Fibroblast of skin of left biceps (primary cell): ENCODE data around the gene PRAMEF14.
"Not testable (repeated sequence)": the region's sequence is repeated elsewhere in the genome, so short reads cannot be mapped to it uniquely, and the experiment has no call there.

Experiments
- DNase-seq, 2 experiments: peaks; one replicate each; pipeline ENCODE4 v3.0.0-alpha.2; 2013; ENCODE audit warnings: low read depth in 2 of 2

Gene PRAMEF14, protein sequence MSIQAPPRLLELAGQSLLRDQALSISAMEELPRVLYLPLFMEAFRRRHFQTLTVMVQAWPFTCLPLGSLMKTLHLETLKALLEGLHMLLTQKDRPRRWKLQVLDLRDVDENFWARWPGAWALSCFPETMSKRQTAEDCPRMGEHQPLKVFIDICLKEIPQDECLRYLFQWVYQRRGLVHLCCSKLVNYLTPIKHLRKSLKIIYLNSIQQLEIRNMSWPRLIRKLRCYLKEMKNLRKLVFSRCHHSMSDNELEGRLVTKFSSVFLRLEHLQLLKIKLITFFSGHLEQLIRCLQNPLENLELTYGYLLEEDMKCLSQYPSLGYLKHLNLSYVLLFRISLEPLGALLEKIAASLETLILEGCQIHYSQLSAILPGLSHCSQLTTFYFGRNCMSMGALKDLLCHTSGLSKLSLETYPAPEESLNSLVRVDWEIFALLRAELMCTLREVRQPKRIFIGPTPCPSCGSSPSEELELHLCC

DNA sequence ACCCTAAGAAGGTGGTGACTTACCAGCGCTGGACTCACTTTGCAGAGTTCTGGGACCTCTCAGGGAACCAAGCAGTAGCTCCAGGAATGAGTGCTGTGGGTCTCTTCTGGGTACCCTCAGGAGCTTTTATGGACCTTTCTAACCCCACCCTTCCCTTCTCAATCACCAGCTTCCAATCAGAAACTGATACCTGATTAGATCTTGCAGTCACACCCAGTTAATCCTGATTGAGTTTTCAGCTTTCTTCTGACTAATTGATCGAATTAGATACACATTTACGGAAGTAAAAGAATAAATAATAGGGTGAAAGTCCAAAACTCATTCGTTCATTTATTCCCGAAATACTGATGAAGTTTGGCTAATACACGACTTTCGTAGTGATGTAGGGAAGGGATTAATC is at the start of gene PRAMEF14:
Gene PRAMEF14 (minus strand): TSS at position 101 of the 400 bp plus-strand sequence. CDS start 1,820 bp downstream, outside the sequence.
- not testable (repeated sequence) for DNase-seq

DNA sequence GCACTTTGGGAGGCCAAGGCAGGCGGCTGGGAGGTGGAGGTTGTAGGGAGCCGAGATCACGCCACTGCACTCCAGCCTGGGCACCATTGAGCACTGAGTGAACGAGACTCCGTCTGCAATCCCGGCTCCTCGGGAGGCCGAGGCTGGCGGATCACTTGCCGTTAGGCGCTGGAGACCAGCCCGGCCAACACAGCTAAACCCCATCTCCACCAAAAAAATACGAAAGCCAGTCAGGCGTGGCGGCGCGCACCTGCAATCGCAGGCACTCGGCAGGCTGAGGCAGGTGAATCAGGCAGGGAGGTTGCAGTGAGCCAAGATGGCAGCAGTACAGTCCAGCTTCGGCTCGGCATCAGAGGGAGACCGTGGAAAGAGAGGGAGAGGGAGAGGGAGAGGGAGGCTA is 48.4 kb upstream of the PRAMEF14 start:
- not testable (repeated sequence) for DNase-seq

DNA sequence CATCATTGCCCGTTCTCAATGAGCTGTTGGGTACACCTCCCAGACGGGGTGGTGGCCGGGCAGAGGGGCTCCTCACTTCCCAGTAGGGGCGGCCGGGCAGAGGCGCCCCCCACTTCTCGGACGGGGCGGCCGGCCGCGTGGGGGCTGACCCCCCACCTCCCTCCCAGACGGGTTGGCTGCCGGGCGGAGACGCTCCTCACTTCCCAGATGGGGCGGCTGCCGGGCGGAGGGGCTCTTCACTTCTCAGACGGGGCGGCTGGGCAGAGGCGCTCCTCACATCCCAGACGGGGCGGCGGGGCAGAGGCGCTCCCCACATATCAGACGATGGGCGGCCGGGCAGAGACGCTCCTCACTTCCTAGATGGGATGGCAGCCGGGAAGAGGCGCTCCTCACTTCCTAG is 47.8 kb upstream of the PRAMEF14 start:
- not testable (repeated sequence) for DNase-seq

DNA sequence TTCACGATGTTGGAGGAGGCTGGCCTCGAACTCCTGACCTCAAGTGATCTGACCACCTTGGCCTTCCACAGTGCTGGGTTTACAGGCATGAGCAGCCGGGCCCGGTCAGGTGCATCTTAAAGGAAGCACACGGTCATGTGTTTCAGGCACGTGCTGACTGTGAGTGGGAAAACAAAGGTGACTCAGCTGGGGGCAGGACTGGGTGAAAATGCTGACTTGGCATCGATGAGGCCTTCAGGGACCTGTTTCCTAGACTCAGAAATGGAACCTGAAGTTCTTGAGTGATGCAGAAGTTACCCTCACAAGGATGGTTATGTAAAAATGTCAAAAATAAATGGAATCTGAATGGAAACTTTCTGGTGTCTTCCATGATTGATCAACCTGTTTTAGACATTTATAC is 46.1 kb upstream of the PRAMEF14 start:
- DNase-seq, result not testable (repeated sequence)

DNA sequence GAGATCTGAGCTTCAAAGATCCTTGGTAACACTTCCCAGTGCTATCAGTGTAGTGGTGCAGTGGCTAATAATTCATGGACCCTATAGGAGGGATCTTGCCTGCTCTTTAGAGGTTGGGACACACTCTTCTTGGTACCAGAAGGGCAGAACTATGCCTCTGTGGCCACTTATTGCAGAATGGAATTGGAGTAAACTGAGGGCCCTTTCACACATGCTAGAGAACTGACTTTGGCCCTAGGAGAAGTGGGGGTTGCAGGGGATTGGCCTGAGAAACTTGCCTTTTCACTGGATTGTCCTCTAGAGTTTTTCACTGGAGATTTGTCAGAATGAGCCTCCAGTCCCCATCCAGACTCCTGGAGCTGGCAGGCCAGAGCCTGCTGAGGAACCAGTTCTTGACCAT is 42.4 kb upstream of the PRAMEF14 start, which contains the start of gene PRAMEF17:
Gene PRAMEF17 (plus strand): TSS at position 301 of the 400 bp plus-strand sequence. CDS start 26 bp downstream, at position 327.
- DNase-seq, result not testable (repeated sequence)

DNA sequence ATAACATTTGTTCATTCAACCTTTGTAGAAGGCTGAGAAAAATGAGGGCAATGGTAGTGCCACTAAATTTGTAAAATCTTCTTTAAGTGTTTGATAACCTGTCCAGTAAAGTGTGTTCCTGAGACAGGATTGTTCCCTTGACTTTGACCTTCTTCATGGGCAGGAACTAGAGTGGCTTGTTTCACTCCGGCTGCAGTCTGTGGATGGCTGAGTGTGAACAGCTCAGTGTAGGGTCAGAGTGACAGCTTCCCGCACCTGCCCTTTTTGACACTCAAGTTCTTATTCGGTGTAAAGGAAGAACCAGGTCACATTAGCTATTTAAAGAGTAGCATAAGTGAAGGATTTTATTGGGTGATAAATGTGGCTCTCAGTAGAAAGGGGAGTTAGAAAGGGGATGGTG is 33.4 kb upstream of the PRAMEF14 start:
- not testable (repeated sequence) for DNase-seq

DNA sequence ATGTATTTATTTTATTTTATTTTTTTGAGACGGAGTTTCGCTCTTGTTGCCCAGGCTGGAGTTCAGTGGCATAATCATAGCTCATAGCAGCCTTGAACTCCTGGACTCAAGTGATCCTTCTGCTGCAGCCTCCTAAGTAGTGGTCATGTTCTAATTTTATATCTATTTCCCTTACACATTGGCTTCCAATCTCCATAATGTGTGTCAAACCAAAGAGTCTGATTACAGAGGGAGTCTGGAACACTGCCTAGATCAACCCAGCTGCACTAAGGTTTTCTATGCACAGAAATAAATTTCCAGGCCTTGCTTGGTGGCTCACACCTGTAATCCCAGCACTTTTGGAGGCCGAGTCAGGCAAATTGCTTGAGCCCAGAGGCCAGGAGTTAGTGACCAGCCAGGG is 32.0 kb upstream of the PRAMEF14 start:
- not testable (repeated sequence) for DNase-seq

DNA sequence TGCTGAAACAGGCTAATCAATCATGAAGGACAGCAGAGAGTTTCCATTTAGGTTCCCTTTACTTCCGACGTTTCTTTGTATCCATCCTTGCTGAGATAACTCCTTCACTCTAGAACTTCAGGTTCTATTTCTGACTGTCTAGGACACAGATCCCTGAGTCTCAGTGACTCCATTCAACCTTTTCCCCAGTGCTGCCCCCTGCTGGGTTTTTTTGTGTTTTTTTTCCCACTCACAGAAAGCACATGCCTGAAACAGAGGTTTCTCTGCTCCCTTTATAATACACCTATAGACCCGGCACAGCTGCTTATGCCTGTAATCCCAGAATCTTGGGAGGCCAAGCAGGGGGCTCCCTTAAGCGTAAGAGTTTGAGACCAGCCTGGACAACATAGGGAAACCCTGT is 21.6 kb upstream of the PRAMEF14 start:
- not testable (repeated sequence) for DNase-seq

DNA sequence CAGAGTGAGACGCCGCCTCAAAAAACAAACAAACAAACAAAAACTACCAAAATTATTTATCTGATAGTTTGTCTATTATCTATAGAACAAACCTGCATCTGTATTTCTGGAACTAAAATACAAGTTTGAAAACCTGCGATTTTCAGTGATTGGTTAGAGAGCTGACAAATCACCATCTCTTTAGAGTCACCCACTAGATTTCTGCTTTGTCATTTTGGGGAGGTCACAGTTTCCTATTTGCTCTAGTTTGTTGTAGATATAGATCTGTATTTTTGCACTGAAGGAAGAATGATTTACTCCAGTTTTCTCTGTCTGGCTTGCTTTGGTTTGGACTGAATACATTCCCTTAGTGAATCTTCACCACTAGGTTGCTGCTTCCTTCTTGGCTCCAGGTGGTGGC is 19.6 kb upstream of the PRAMEF14 start:
- not testable (repeated sequence) for DNase-seq

DNA sequence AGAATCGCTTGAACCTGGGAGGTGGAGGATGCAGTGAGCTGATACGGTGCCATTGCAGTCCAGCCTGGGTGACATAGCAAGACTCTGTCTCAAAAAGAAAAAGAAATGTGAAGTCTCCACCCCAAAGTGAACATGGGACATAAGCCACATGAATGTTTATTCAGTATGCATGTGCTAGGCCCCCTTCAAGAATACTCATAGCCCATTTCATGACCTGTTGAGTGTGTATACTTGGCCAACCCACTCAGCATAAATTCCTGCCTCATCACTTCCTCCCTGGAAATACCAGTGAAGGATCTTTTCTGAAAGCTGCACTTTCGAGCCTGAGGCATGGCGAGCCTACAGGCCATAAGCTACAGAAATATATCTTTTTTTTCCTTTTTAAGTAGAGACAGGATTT is 18.0 kb upstream of the PRAMEF14 start:
- not testable (repeated sequence) for DNase-seq

DNA sequence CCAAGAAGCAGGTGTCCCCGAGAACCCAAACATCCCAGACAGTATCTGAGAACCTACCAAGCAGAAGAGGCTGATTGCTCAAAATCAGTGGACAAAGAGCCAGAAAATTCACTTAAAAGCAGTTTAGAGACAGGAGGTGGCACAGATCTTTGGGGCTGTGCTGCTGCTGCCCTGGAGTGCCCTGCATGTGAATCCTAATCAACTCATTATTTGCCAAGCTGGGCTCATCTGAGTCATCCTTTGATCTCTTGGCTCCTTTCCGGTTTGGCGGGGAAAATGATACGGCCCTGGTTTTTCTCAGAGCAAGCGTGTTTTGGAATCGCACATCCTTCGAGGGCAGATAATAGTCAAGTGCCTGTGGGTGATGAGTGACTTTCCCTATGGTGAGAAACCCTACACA is 15.4 kb upstream of the PRAMEF14 start:
- DNase-seq, result not testable (repeated sequence)

DNA sequence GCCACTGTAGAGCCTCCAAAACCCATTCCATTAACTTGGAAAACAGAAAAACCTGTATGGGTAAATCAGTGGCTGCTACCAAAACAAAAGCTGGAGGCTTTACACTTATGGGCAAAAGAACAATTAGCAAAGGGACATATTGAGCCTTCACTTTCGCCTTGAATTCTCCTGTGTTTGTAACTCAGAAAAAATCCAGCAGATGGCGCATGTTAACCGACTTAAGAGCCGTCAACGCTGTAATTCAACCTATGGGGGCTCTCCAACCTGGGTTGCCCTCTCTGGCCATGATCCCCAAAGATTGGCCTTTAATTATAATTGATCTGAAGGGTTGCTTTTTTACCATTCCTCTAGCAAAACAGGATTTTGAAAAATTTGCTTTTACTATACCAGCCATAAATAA is 9.8 kb upstream of the PRAMEF14 start:
- not testable (repeated sequence) for DNase-seq

DNA sequence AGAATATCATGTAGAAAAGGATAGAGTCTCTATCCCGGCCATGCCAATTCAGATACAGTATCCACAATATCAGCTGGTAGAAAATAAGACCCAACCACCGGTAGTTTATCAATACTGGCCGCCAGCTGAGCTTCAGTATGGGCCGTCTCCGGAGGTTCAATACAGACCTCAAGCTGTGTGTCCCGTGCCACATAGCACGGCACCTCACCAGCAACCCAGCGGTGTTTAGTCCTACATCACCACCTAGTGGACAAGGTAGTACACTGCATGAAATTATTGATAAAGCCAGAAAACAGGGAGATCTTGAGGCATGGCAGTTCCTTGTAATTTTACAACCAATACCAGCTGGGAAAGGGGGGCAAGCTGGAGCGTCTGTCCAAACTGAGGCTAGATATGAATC is 7.5 kb upstream of the PRAMEF14 start:
- DNase-seq, result not testable (repeated sequence)

DNA sequence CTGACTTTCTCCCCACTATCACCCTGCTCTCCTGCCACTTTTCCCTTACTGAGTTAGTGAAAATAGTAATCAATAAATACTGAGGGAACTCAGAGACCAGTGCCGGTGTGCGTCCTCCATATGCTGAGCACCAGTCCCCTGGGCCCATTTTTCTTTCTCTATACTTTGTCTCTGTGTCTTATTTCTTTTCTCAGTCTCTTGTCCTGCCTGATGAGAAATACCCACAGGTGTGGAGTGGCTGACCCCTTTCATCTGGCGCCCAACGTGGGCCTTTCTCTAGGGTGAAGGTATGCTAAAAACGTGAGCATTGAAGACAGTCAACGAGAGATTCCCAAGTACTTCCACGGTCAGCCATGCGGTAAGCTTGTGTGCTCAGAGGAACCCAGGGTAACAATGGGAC is 6.5 kb upstream of the PRAMEF14 start:
- not testable (repeated sequence) for DNase-seq

DNA sequence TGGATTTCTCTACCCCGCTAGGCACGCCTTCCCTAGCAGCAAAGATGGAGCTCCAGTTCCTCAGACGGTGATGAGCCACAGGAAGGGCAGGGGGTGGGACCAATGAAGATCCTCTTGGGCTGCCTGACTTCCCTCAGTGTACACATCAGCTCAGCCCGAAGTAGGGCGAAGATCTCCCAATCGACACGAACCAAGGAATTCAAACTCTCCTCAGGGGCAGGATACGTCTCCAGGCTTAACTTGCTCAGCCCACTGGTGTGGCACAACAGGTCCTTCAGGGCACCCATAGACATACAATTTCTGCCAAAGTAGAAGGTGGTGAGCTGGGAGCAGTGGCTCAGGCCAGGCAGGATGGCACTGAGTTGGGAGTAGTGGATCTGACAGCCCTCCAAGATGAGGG is 4.4 kb downstream of the PRAMEF14 start:
- DNase-seq, result not testable (repeated sequence)

DNA sequence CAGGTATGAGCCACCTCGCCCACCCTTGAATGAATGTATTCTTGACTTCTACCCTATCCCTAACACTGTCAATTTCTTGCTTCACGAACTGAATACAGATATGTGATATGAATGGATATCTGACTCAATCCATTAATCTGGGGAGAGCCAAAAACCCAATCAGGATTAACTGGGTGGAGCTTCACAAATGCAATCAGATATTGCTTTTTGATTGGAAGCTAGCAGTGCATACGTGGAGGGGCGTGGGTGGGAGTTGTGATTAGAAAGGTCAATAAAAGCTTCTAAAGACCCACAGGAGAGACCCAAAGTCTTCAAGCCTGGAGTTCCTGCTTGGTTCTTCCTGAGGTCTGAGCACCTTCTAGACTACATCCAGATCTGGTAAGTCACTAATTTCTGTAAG is 31.7 kb downstream of the PRAMEF14 start, which contains the start of gene PRAMEF15:
Gene PRAMEF15 (plus strand): TSS at position 301 of the 400 bp plus-strand sequence. CDS start 2,827 bp downstream, outside the sequence.
- DNase-seq, result not testable (repeated sequence)

DNA sequence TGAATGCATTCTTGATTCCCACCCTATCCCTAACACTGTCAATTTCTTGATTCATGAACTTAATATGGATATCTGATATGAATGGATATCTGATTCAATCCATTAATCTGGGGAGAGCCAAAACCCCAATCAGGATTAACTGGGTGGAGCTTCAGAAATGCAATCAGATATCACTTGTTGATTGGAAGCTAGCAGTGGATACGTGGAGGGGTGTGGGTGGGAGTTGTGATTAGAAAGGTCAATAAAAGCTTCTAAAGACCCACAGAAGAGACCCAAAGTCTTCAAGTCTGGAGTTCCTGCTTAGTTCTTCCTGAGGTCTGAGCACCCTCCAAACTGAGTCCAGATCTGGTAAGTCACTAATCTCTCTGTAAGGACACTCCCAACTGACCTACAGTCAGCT is 43.7 kb downstream of the PRAMEF14 start, which contains the start of gene PRAMEF33:
Gene PRAMEF33 (plus strand): TSS at position 301 of the 400 bp plus-strand sequence. CDS start 2,416 bp downstream, outside the sequence.
- not testable (repeated sequence) for DNase-seq

DNA sequence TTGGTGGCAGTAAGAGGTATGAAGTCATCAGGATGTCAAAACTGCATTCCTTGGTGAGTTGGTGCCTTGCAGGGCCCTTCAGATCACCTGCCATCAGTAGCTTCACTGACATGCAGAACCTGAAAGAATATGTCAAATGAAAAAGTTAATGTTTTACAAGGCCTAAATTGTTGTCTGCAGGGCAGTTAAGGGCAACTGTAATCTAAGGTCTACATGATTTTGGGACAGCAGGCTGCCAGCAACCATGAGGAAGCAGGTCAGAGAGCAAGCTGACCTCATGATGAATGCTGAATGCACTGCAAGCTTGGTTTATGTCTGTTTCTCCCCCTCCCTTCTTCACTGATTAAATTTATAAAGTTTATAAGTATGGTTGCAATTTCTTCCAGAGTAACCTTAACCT is 44.7 kb downstream of the PRAMEF14 start:
- DNase-seq, result not testable (repeated sequence)

DNA sequence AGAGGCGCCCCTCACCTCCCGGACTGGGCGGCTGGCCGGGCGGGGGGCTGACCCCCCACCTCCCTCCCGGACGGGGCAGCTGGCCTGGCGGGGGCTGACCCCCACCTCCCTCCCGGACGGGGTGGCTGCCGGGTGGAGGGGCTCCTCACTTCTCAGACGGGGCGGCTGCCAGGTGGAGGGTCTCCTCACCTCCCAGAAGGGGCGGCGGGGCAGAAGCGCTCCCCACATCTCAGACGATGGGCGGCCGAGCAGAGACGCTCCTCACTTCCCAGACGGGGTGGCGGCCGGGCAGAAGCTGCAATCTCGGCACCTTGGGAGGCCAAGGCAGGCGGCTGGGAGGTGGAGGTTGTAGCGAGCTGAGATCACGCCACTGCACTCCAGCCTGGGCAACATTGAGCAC is 48.2 kb downstream of the PRAMEF14 start:
- not testable (repeated sequence) for DNase-seq

DNA sequence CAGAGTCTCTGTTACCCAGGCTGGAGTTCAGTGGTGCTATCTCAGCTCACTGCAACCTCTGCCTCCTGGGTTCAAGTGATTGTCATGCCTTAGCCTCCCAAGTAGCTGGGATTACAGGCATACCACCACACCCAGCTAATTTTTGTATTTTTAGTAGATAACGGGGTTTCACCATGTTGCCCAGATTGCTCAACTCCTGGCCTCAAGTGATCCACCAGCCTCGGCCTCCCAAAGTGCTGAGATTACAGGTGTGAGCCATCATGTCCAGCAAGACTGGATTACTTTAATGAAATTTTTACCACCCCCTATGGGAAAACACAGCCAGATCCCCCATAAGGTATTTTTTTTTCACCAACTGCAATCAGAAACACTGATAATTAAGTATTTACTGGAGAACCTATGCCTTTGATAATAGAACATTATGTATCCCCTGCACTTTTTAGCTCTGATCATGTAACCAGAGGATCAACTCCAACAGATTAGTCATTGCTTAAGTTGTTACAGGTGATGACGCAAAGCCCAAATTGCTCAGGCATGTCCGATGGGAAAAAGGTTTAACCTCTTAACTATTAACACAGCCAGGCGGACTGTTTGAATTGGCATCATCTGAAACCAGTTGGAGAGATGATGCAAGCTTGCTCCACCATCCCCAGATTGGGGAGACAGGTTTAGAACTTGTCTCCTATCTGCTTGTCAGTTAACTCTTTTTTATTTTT is 49.6 kb downstream of the PRAMEF14 start:
- not testable (repeated sequence) for DNase-seq
